Testis (tissue), 2 donors: ENCODE data around the gene LGALS3BP.

Experiments used
- POLR2A ChIP-seq: fragments of 450-650 bp; IDR thresholded peaks from one replicate; pipeline ENCODE4 v1.6.1; 2017; ENCODE audit warnings: antibody characterized with exemption, mild to moderate bottlenecking, moderate library complexity
- TF ChIP-seq, protein P1 (sequence below), 3 experiments: fragments of 450-650 bp in 2 of 3; fragments of 200-600 bp in 1 of 3; sonication (generic) in 1 of 3; IDR thresholded peaks; one replicate each; pipeline ENCODE4 v1.5.1; 2016 to 2019; ENCODE audit warnings: antibody characterized with exemption in 3 of 3, mild to moderate bottlenecking in 2 of 3, moderate library complexity in 1 of 3

DNA sequence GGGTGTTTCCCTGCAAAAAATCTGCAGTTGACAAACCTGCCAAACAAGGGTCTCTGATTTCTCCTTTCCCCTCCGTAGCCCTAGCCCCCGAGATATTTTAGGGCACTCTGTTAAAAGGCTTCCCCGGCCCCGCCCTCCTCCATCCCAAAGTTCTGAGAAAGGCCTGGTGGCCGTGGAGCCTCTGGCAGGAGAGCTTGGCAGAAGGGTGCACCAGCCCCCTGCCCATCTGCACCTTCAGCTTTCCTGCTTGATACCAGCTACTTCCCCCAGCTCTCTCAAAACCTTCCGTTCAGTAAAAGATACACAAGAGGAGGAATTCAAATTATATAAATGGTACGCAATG lies 30.6 kb upstream of the LGALS3BP start:
- TF ChIP-seq, protein P1, sequence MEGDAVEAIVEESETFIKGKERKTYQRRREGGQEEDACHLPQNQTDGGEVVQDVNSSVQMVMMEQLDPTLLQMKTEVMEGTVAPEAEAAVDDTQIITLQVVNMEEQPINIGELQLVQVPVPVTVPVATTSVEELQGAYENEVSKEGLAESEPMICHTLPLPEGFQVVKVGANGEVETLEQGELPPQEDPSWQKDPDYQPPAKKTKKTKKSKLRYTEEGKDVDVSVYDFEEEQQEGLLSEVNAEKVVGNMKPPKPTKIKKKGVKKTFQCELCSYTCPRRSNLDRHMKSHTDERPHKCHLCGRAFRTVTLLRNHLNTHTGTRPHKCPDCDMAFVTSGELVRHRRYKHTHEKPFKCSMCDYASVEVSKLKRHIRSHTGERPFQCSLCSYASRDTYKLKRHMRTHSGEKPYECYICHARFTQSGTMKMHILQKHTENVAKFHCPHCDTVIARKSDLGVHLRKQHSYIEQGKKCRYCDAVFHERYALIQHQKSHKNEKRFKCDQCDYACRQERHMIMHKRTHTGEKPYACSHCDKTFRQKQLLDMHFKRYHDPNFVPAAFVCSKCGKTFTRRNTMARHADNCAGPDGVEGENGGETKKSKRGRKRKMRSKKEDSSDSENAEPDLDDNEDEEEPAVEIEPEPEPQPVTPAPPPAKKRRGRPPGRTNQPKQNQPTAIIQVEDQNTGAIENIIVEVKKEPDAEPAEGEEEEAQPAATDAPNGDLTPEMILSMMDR (IDR thresholded peaks at IDR 0.05): no peak
- no peak for TF ChIP-seq POLR2A
